ENCODE measurements around the gene NPTX1. TPM values are rescaled to one million over a fixed set of nuclear protein-coding genes. Genes with fewer than 3 reads are reported as not detected.
A peak's percentile ranks its signal among the peaks of the same experiment; 100 is the strongest.

The NPTX1 gene
- polyA plus RNA-seq, 2 of the 4 experiments (the other 2 are of a cell fraction) = 43.6 to 109 TPM

GRCh38 chr17:80468781-80469493 lies 7.5 kb downstream of the NPTX1 start:
- WGBS (ENCODE audit: missing lambda C conversion rate) = 75% methylated on average over 28 of the region's 28 CpGs
- H3K9me3 ChIP-seq = no peaks in the 10 kb centered on the region
- DNase-seq (ENCODE audit: low read depth in 1 of 2, low spot score in 1 of 2) = no peak
- TF ChIP-seq RCOR1 (IDR thresholded peaks at IDR 0.05; ENCODE audit: low read depth, low read length) = no peak
- TF ChIP-seq HOXB5 (CRISPR knock-in tag; IDR thresholded peaks at IDR 0.05) = no peak
- no peak for TF ChIP-seq RNF2 (IDR thresholded peaks at IDR 0.05; ENCODE audit: borderline replicate concordance, low read depth)
- TF ChIP-seq EP300 (IDR thresholded peaks at IDR 0.05) = no peak
- no peak for FAIRE-seq
- H3K4me1 ChIP-seq = no peaks in the 10 kb centered on the region; the same call in 2 of the 3 replicates
- H3K4me2 ChIP-seq = no peak overlapping the region
- no peak overlapping the region for H3K27ac ChIP-seq
- H3K4me3 ChIP-seq = no peak overlapping the region
- POLR2A ChIA-PET = interaction anchor here (1.0 kb wide), 1 partner anchor 14 kb away, joined by 3 read pairs; no protein-coding TSS in a partner anchor
- CTCF ChIA-PET = interaction anchor here (0.5 to 3.3 kb wide), 6 partner anchors 9 to 181 kb away, joined by 4 to 11 read pairs (median 6); no protein-coding TSS in a partner anchor
- ATAC-seq = no peak

GRCh38 chr17:80468242-80468641 lies 8.2 kb downstream of the NPTX1 start:
- DNase-seq (ENCODE audit: low read depth in 1 of 2, low spot score in 1 of 2) = no peak
- no peak for FAIRE-seq
- Histone ChIP-seq H3K4me1 (no peaks in the 10 kb centered on the region), H3K27ac (no peak overlapping the region), H3K4me2 (no peak overlapping the region), H3K4me3 (no peak overlapping the region), H3K9me3 (no peaks in the 10 kb centered on the region)
- POLR2A ChIA-PET = interaction anchor here (5.3 kb wide), 1 partner anchor 14 kb away, joined by 35 read pairs; no protein-coding TSS in a partner anchor
- TF ChIP-seq REST (IDR thresholded peaks at IDR 0.05) = peak; percentile 69
- no peak for TF ChIP-seq ZC3H11A (IDR thresholded peaks at IDR 0.05)
- CTCF ChIA-PET = interaction anchor here (1.4 to 3.3 kb wide), 4 partner anchors 9 to 181 kb away, joined by 4 to 11 read pairs (median 9); no protein-coding TSS in a partner anchor
- ATAC-seq = no peak
- 65% methylated on average over 10 of the region's 16 CpGs for WGBS (ENCODE audit: missing lambda C conversion rate)

GRCh38 chr17:80466188-80466705 lies 10.2 kb downstream of the NPTX1 start:
- TF ChIP-seq, protein P1, sequence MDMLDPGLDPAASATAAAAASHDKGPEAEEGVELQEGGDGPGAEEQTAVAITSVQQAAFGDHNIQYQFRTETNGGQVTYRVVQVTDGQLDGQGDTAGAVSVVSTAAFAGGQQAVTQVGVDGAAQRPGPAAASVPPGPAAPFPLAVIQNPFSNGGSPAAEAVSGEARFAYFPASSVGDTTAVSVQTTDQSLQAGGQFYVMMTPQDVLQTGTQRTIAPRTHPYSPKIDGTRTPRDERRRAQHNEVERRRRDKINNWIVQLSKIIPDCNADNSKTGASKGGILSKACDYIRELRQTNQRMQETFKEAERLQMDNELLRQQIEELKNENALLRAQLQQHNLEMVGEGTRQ (IDR thresholded peaks at IDR 0.05) = no peak
- TF ChIP-seq HOXB13 (CRISPR knock-in tag; IDR thresholded peaks at IDR 0.05; ENCODE audit: low read depth) = no peak
- no peak for TF ChIP-seq ZSCAN20 (CRISPR knock-in tag; IDR thresholded peaks at IDR 0.05)
- no peak for TF ChIP-seq RNF2 (IDR thresholded peaks at IDR 0.05; ENCODE audit: borderline replicate concordance, low read depth)
- no peak for TF ChIP-seq FOSB (CRISPR knock-in tag; IDR thresholded peaks at IDR 0.05)
- TF ChIP-seq, protein P2, sequence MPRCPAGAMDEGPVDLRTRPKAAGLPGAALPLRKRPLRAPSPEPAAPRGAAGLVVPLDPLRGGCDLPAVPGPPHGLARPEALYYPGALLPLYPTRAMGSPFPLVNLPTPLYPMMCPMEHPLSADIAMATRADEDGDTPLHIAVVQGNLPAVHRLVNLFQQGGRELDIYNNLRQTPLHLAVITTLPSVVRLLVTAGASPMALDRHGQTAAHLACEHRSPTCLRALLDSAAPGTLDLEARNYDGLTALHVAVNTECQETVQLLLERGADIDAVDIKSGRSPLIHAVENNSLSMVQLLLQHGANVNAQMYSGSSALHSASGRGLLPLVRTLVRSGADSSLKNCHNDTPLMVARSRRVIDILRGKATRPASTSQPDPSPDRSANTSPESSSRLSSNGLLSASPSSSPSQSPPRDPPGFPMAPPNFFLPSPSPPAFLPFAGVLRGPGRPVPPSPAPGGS (IDR thresholded peaks at IDR 0.05) = no peak
- TF ChIP-seq ELK1 (IDR thresholded peaks at IDR 0.05; ENCODE audit: low read depth, low read length) = no peak
- TF ChIP-seq JUN (IDR thresholded peaks at IDR 0.05) = no peak
- no peak for TF ChIP-seq HEYL (CRISPR knock-in tag; IDR thresholded peaks at IDR 0.05)
- Histone ChIP-seq H3K4me2 (no peak overlapping the region), H3K4me1 (no peaks in the 10 kb centered on the region), H3K4me3 (no peak overlapping the region), H3K9me3 (no peaks in the 10 kb centered on the region), H3K27ac (no peak overlapping the region)
- ChIA-PET CTCF (interaction anchor here (1.6 to 3.2 kb wide), 4 partner anchors 11 to 110 kb away, joined by 5 to 17 read pairs (median 8); no protein-coding TSS in a partner anchor), POLR2A (interaction anchor here (5.3 kb wide), 1 partner anchor 12 kb away, joined by 35 read pairs; no protein-coding TSS in a partner anchor)
- DNase-seq (ENCODE audit: low read depth in 1 of 2, low spot score in 1 of 2) = no peak
- no peak; a peak in 1 of 6 replicates for ATAC-seq
- WGBS (ENCODE audit: missing lambda C conversion rate) = 60% methylated on average over 15 of the region's 15 CpGs
- no peak for FAIRE-seq
